CD4-positive, alpha-beta T cell treated with Interleukin-10 for 1 hour (primary cell): Measurements from ENCODE around the gene RGL1.

Experiments used
- DNase-seq: peaks from one replicate; pipeline ENCODE4 v3.0.0-alpha.2; 2020

RGL1 gene

DNA sequence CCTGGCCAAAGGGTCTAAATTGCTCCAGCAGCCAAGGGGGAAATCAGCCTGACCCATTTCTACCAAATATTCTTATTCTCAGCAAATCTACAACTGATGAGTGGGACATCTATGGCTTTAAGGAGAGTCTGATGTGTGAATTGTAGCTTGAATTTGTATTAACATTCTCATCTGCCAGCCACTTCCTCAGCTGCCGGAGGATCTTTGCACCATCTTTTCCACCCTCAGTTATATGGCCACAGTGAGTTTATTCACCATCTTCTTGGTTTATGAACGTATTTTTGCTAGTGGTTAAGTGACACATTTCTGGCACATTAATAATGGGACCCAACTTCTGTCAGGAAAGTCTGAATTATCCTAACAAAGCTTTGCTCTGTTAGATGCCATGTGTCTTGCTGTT is 163.0 kb downstream of the RGL1 start:
- peak; percentile 15 for DNase-seq

- DNase-seq = no peak
These were observed 163.5 kb downstream of the RGL1 start for GRCh38 chr1:183968386-183968785.

DNA sequence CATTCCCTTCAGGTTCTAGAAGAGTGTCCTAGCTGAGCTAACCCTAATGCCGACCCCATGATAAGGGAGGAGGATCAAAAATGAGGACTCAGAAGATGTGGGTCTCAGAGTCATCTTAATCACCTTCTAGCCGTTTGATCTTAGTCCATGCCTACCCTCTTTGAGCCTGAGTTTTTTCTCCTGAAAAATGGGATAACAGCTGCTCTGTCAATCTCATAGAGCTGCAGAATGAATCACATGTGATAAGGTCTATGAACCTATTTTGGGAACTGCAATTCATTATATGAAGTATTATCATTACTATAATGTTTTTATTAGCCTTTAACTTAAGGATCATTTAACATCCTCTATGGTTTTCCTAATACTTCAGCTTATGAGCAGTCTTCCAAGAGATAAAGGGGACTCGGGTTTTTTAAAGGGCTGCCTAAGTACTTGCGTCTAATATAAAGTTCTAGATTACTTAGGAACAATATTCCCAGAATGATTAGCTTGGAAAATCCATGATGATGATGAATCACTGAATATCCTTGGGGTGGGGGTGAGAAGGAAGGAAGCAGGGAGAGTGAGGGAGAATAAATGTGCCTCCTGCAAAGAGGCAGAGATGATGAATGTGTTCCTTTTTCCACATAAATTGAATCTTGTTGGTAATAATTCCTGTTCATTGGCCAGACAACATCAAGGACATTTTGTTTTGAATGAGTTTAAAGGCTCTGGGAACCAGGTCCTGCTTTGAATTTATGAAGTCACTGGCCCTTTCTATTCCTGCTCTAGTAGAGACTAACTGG is 165.8 kb downstream of the RGL1 start:
- DNase-seq = no peak

- DNase-seq = no peak
These were observed 170.7 kb downstream of the RGL1 start for GRCh38 chr1:183975651-183976050.

GRCh38 chr1:183977717-183978116 is 172.8 kb downstream of the RGL1 start:
- no peak for DNase-seq
